K562 (cell line): ENCODE data around the gene RASSF3. TPM values are rescaled to one million over a fixed set of nuclear protein-coding genes. Genes with fewer than 3 reads are reported as not detected.

Experiments
- ATAC-seq: fragments of 200-7000 bp; cut with Tn5 transposase; 3 replicates; pipeline ENCODE4 v1.9.1; 2020; ENCODE audit warnings: moderate library complexity
- BruUV-seq: library from RNA; stranded (reverse); fragments of 400-500 nt; replicated peaks from 2 replicates; lab custom pipeline; 2021; lab: Mats Ljungman, UMichigan
- CTCF ChIA-PET: fragments of 300-600 bp; formaldehyde crosslinking; extraction: SDS; loops from one replicate; lab custom pipeline; 2021; ENCODE audit warnings: low intra/inter-chr PET ratio; lab: Yijun Ruan, JAX
- POLR2A ChIA-PET: fragments of 300-600, 350-650 bp; sonication (Branson Sonifier 250); formaldehyde crosslinking; extraction: SDS; loops from one replicate; lab custom pipeline; 2021; ENCODE audit warnings: antibody characterized with exemption, inconsistent platforms; lab: Yijun Ruan, JAX
- DNase-seq, 4 experiments: peaks; one replicate each; pipeline versions ENCODE4 v3.0.0 to v3.0.0-alpha.2; 2011 to 2018; ENCODE audit warnings: low spot score in 3 of 4, mixed read lengths in 3 of 4; ENCODE audit errors: extremely low read depth in 1 of 4
- FAIRE-seq: peaks from 2 replicates; lab custom pipeline; 2011; peaks lifted over from hg19 to GRCh38; lab: Jason Lieb, UNC
- H2AFZ ChIP-seq: 2 replicates; pipeline ENCODE4 v1.6.0; 2011; ENCODE audit warnings: low read depth, low read length, control low read depth, inconsistent platforms
- H3K27ac ChIP-seq: fragments of 200-600 bp; 3 replicates; pipeline ENCODE4 v1.8.0; 2011; ENCODE audit warnings: low read depth, mild to moderate bottlenecking, control low read depth, inconsistent platforms, low read length, moderate library complexity, mixed read lengths; ENCODE audit errors: extremely low read depth
- H3K27me3 ChIP-seq, 2 experiments: fragments of 300-600 bp in 1 of 2; 2 replicates in 1 of 2; 3 replicates in 1 of 2; pipeline versions ENCODE4 v1.6.0 to v1.8.0; 2011; ENCODE audit warnings: inconsistent platforms in 2 of 2, low read length in 2 of 2, mild to moderate bottlenecking in 1 of 2, mixed read lengths in 1 of 2, moderate library complexity in 1 of 2; ENCODE audit not compliant: control insufficient read depth in 2 of 2, insufficient read depth in 2 of 2
- H3K36me3 ChIP-seq: fragments of 300-600 bp; 3 replicates; pipeline ENCODE4 v1.8.0; 2011; ENCODE audit warnings: mild to moderate bottlenecking, low read length, inconsistent platforms; ENCODE audit not compliant: control insufficient read depth, insufficient read depth
- H3K4me1 ChIP-seq, 2 experiments: fragments of 200-600 bp in 1 of 2; replicated peaks in 1 of 2; 2 replicates in 1 of 2; 3 replicates in 1 of 2; pipeline versions ENCODE4 v1.5.1 to v1.8.0; 2011; ENCODE audit warnings: inconsistent platforms in 2 of 2, low read length in 2 of 2, mild to moderate bottlenecking in 1 of 2, mixed read lengths in 1 of 2, moderate library complexity in 1 of 2; ENCODE audit not compliant: control insufficient read depth in 2 of 2, insufficient read depth in 2 of 2
- H3K4me2 ChIP-seq: 2 replicates; pipeline ENCODE4 v1.6.1; 2011; ENCODE audit warnings: low read length, control low read depth, inconsistent platforms, mixed read lengths; ENCODE audit not compliant: insufficient read depth
- H3K4me3 ChIP-seq: fragments of 200-600 bp; sonication (generic), shearing (Covaris generic); 2 replicates; pipeline ENCODE4 v1.5.1; 2016; ENCODE audit warnings: control low read depth, inconsistent platforms
- H3K79me2 ChIP-seq: fragments of 200-600 bp; 3 replicates; pipeline ENCODE4 v1.8.0; 2011; ENCODE audit warnings: low read length, inconsistent platforms; ENCODE audit not compliant: control insufficient read depth, insufficient read depth
- H3K9ac ChIP-seq, 2 experiments: 2 replicates each; pipeline versions ENCODE4 v1.6.0 to v1.6.1; 2011; ENCODE audit warnings: low read depth in 2 of 2, low read length in 2 of 2, control low read depth in 1 of 2, inconsistent platforms in 1 of 2, mild to moderate bottlenecking in 1 of 2, mixed read lengths in 1 of 2; ENCODE audit not compliant: insufficient read depth in 1 of 2
- H3K9me1 ChIP-seq: one replicate; pipeline ENCODE4 v1.6.0; 2011; ENCODE audit warnings: inconsistent platforms, mild to moderate bottlenecking, low read length, moderate library complexity; ENCODE audit not compliant: control insufficient read depth, insufficient read depth
- H3K9me3 ChIP-seq: replicated peaks from 2 replicates; pipeline ENCODE4 v1.5.1; 2011; ENCODE audit warnings: low read depth, low read length, inconsistent platforms; ENCODE audit not compliant: control insufficient read depth, insufficient read depth
- H4K20me1 ChIP-seq: replicated peaks from 2 replicates; pipeline ENCODE4 v1.6.1; 2011; ENCODE audit warnings: low read length, inconsistent platforms, mixed read lengths; ENCODE audit not compliant: control insufficient read depth, insufficient read depth
- ZNF77 ChIP-seq: fragments of 250-450 bp; sonication (Bioruptor Pico); IDR thresholded peaks from 2 replicates; pipeline ENCODE4 v1.5.0; 2020
- WGBS: fragments of 100-300 bp; shearing (Covaris generic); methylation state at CpG from one replicate; pipeline ENCODE4 v1.1.6; 2016; ENCODE audit warnings: low coverage, mixed read lengths; ENCODE audit not compliant: insufficient coverage; ENCODE audit errors: missing lambda C conversion rate; 5-methylcytosine and 5-hydroxymethylcytosine counted together
- in situ Hi-C: fragments of 300-500 bp; cut with MboI; formaldehyde crosslinking; loops from 4 replicates; pipeline ENCODE4 v1.15.0; 2018; ENCODE audit warnings: inconsistent platforms, mixed read lengths
- intact Hi-C: fragments of 100-400 bp; cut with micrococcal nuclease; formaldehyde crosslinking; loops from 2 replicates; pipeline ENCODE4 v1.14.2; 2022
- polyA plus RNA-seq, 8 experiments: library from polyadenylated mRNA; depleted of rRNA in 4 of 8; stranded (reverse) in 5 of 8; unstranded in 3 of 8; fragments of >200 nt; fragmentation: Nextera tagmentation in 2 of 8; fragmentation: Illumina TruSeq in 1 of 8; extraction: Ambion mirVana in 2 of 8; extraction: Trizol in 1 of 8; gene quantifications; 2 replicates each; pipeline versions ENCODE4 v1.2.1 to v1.2.3, GENCODE V29; 2011 to 2014; ENCODE audit warnings: inconsistent platforms in 1 of 8, missing spikeins in 1 of 8
- total RNA-seq, 7 experiments: library from RNA; depleted of rRNA in 6 of 7; stranded (reverse); fragments of >200 nt in 6 of 7; fragmentation: Illumina TruSeq in 2 of 7; extraction: Trizol in 2 of 7; gene quantifications; 2 replicates each; pipeline versions ENCODE4 v1.2.1 to v1.2.3, GENCODE V29; 2011 to 2021; ENCODE audit warnings: low replicate concordance in 1 of 7
- TF ChIP-seq, protein P1 (sequence below): sonication (generic); formaldehyde crosslinking; IDR thresholded peaks from 2 replicates; pipeline ENCODE4 v1.8.1; 2023; ENCODE audit warnings: mild to moderate bottlenecking, missing genetic modification reagents
- TF ChIP-seq, protein P2 (sequence below): fragments of 250-450 bp; sonication (Bioruptor Pico); IDR thresholded peaks from 2 replicates; pipeline ENCODE4 v1.8.0; 2021; ENCODE audit warnings: mild to moderate bottlenecking, moderate library complexity
- TF ChIP-seq, protein P3 (sequence below), 2 experiments: fragments of 450-650 bp; IDR thresholded peaks; 2 replicates each; pipeline ENCODE4 v1.6.1; 2016; ENCODE audit warnings: mild to moderate bottlenecking in 2 of 2, borderline replicate concordance in 1 of 2, low read depth in 1 of 2, moderate library complexity in 1 of 2

RASSF3 gene
- total and polyA plus RNA-seq, 9 of the 15 experiments (the other 6 are each of a cell fraction or from before 2014, with no cell fraction given) = 3.7 to 39.2 (median 20.2) TPM

DNA sequence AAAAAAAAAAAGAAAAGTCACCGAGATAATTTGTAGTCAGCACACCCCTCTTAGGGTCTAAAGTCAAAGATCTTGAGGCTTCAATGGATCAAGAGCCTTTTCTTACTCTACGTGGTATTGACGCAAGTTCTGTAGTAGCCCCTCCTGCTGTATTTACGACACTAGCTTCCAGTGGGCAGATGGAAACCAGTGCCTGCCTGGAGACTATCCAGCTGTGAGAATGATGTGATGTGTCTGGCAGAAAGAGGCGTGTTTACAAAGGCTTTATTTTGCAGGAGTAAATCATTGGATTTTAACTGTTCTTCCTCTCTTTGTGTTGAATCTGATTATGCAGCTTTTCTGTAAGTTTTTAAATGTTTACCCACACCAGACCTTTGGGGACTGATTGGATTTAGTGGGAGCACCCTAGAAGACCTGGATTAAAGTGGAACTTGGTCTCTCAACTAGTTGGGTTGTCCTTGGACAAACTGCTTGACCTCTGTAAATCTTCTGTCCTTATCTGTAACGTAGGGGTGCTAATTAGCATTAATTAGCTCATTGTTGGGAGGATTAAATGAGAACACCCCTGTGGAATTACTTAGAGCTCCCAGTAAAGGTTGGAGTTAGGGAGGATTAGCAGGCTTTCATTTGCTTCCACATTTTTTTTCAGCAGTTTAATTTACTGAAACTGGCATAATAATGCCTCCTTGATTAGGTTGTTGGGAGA lies 72.4 kb downstream of the RASSF3 start (continued):
- TF ChIP-seq, protein P1, sequence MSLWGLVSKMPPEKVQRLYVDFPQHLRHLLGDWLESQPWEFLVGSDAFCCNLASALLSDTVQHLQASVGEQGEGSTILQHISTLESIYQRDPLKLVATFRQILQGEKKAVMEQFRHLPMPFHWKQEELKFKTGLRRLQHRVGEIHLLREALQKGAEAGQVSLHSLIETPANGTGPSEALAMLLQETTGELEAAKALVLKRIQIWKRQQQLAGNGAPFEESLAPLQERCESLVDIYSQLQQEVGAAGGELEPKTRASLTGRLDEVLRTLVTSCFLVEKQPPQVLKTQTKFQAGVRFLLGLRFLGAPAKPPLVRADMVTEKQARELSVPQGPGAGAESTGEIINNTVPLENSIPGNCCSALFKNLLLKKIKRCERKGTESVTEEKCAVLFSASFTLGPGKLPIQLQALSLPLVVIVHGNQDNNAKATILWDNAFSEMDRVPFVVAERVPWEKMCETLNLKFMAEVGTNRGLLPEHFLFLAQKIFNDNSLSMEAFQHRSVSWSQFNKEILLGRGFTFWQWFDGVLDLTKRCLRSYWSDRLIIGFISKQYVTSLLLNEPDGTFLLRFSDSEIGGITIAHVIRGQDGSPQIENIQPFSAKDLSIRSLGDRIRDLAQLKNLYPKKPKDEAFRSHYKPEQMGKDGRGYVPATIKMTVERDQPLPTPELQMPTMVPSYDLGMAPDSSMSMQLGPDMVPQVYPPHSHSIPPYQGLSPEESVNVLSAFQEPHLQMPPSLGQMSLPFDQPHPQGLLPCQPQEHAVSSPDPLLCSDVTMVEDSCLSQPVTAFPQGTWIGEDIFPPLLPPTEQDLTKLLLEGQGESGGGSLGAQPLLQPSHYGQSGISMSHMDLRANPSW (CRISPR knock-in tag) = no peak

DNA sequence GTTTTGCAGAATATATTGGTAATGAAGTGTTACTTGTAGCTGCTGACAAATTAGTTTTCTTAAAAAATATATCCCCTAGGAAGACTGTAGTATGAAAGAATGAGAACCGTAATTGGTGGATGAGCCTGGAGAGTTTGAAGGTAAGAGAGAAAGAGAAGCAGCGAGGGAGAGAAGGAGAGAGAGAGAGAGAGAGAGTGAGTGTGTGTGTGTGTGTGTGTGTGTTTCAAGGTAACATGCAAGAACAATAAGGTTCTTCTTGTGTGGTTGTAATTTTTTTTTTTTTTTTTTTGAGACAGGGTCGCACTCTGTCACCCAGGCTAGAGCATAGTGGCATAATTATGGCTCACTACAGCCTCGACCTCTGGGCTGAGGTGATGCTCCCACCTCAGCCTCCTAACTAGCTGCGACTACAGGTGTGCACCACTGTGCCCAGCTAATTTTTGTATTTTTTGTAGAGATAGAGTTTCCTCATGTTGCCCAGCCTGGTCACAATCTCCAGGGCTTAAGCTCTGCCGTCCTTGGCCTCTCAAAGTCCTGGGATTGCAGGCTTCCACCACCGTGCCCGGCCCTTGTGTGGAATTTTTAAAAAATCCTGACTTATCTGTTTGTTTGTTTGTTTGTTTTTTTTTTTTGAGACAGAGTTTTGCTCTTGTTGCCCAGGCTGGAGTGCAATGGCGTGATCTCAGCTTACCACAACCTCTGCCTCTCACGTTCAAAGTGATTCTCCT lies 73.7 kb downstream of the RASSF3 start:
- intact Hi-C loops = no loop called here
- Histone ChIP-seq H3K9ac (no peak overlapping the region), H3K9me1 (no peaks in the 10 kb centered on the region), H3K4me2 (no peak overlapping the region), H4K20me1 (no peaks in the 10 kb centered on the region), H2AFZ (no peak overlapping the region), H3K27me3 (no peaks in the 10 kb centered on the region), H3K4me1 (peaks cover 22 to 25% of the 10 kb centered on the region in 2 experiments), H3K79me2 (peaks cover 41% of the 10 kb centered on the region), H3K27ac (no peak overlapping the region), H3K9me3 (no peaks in the 10 kb centered on the region), H3K4me3 (no peak overlapping the region), H3K36me3 (peaks cover 39% of the 10 kb centered on the region; the same call in 2 of the 3 replicates)
- BruUV-seq = no TSS peak
- FAIRE-seq (no peak), ATAC-seq (no peak), DNase-seq (no peak)
- in situ Hi-C loops = no loop called here
- POLR2A ChIA-PET = interaction anchor here (1.1 to 1.3 kb wide), 2 partner anchors 10 to 12 kb away, joined by 4 read pairs; no protein-coding TSS in a partner anchor
- 92% methylated on average over 7 of the region's 10 CpGs for WGBS
- CTCF ChIA-PET = no interaction called here
- TF ChIP-seq ZNF77 = no peak
- TF ChIP-seq, protein P2, sequence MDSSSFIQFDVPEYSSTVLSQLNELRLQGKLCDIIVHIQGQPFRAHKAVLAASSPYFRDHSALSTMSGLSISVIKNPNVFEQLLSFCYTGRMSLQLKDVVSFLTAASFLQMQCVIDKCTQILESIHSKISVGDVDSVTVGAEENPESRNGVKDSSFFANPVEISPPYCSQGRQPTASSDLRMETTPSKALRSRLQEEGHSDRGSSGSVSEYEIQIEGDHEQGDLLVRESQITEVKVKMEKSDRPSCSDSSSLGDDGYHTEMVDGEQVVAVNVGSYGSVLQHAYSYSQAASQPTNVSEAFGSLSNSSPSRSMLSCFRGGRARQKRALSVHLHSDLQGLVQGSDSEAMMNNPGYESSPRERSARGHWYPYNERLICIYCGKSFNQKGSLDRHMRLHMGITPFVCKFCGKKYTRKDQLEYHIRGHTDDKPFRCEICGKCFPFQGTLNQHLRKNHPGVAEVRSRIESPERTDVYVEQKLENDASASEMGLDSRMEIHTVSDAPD = no peak
- TF ChIP-seq, protein P3, sequence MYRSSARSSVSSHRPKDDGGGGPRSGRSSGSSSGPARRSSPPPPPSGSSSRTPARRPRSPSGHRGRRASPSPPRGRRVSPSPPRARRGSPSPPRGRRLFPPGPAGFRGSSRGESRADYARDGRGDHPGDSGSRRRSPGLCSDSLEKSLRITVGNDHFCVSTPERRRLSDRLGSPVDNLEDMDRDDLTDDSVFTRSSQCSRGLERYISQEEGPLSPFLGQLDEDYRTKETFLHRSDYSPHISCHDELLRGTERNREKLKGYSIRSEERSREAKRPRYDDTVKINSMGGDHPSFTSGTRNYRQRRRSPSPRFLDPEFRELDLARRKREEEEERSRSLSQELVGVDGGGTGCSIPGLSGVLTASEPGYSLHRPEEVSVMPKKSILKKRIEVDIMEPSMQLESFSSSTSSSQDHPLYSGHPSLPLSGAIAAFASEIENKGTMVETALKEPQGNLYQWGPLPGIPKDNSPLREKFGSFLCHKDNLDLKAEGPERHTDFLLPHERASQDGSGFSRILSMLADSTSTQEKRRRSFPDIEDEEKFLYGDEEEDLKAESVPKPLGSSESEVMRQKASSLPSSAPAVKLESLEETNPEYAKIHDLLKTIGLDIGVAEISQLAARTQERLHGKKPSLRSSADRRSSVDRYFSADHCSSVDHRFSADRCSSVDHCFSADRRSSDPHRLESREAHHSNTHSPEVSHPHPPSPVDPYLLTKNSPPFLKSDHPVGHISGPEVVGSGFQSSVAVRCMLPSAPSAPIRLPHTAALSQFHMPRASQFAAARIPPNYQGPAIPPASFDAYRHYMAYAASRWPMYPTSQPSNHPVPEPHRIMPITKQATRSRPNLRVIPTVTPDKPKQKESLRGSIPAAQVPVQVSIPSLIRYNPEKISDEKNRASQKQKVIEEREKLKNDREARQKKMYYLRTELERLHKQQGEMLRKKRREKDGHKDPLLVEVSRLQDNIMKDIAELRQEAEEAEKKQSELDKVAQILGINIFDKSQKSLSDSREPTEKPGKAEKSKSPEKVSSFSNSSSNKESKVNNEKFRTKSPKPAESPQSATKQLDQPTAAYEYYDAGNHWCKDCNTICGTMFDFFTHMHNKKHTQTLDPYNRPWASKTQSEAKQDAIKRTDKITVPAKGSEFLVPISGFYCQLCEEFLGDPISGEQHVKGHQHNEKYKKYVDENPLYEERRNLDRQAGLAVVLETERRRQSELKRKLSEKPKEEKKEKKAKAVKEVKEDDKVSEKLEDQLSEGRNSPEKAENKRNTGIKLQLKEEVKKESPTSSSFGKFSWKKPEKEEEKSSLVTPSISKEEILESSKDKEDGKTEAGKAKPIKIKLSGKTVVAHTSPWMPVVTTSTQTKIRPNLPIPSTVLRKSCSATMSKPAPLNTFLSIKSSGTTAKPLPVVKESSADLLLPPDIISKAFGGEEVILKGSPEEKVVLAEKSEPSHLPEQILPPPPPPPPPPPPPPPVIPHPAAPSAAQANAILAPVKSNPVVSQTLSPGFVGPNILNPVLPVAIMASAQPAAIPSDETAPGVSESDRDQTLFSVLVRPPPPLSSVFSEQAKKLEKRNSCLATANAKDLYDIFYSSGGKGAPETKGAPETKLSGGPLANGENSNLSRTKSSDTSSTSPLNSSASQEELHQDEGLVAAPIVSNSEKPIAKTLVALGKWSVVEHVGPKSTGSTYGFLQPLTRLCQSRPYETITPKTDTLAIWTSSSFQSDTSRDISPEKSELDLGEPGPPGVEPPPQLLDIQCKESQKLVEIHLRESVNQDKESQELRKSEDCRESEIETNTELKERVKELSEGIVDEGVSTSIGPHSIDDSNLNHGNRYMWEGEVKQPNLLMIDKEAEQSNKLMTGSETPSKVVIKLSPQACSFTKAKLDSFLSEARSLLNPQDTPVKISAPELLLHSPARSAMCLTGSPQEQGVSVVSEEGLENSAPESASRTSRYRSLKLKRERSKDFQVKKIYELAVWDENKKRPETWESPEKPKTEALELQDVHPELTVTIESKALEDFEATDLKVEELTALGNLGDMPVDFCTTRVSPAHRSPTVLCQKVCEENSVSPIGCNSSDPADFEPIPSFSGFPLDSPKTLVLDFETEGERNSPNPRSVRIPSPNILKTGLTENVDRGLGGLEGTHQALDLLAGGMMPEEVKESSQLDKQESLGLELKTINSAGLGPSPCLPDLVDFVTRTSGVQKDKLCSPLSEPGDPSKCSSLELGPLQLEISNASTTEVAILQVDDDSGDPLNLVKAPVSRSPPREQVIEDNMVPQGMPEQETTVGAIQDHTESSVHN (IDR thresholded peaks at IDR 0.05; ENCODE audit: borderline replicate concordance in 1 of 2, low read depth in 1 of 2) = no peak
